Spleen (tissue), 11 donors: ENCODE measurements around the gene CHD9. TPM values are rescaled to one million over a fixed set of nuclear protein-coding genes. Genes with fewer than 3 reads are reported as not detected.
A peak's percentile ranks its signal among the peaks of the same experiment; 100 is the strongest.

Experiments used
- DNase-seq: peaks from one replicate; pipeline ENCODE4 v3.0.0-alpha.2; 2020
- H3K27ac ChIP-seq, 8 donors: fragments of 200-600 bp; sonication (generic) in 7 of 8; 1 replicate in 4 of 8; 2 replicates in 4 of 8; pipeline versions ENCODE4 v1.5.0 to v1.8.0; 2016 to 2021; ENCODE audit warnings: inconsistent platforms in 4 of 8, mild to moderate bottlenecking in 4 of 8, moderate library complexity in 1 of 8
- H3K27me3 ChIP-seq, 7 donors: fragments of 200-600 bp; sonication (generic) in 6 of 7; replicated peaks in 1 of 7; 1 replicate in 4 of 7; 2 replicates in 3 of 7; pipeline versions ENCODE4 v1.5.0 to v1.8.0; 2016 to 2021; ENCODE audit warnings: inconsistent platforms in 3 of 7, mild to moderate bottlenecking in 1 of 7
- H3K36me3 ChIP-seq, 6 donors: fragments of 200-600 bp; sonication (generic) in 5 of 6; 1 replicate in 4 of 6; 2 replicates in 2 of 6; pipeline versions ENCODE4 v1.5.0 to v1.8.0; 2016 to 2021; ENCODE audit warnings: inconsistent platforms in 2 of 6
- H3K4me1 ChIP-seq, 6 donors: fragments of 200-600 bp; sonication (generic) in 5 of 6; 1 replicate in 3 of 6; 2 replicates in 3 of 6; pipeline versions ENCODE4 v1.5.0 to v1.8.0; 2016 to 2021; ENCODE audit warnings: inconsistent platforms in 3 of 6
- H3K4me3 ChIP-seq, 8 donors: fragments of 200-600 bp; sonication (generic) in 7 of 8; 1 replicate in 4 of 8; 2 replicates in 4 of 8; pipeline versions ENCODE4 v1.5.0 to v1.8.0; 2016 to 2021; ENCODE audit warnings: inconsistent platforms in 4 of 8, mild to moderate bottlenecking in 4 of 8, moderate library complexity in 2 of 8
- H3K9me3 ChIP-seq, 8 donors: fragments of 200-600 bp; sonication (generic) in 7 of 8; 1 replicate in 4 of 8; 2 replicates in 4 of 8; pipeline versions ENCODE4 v1.5.0 to v1.8.0; 2016 to 2021; ENCODE audit warnings: inconsistent platforms in 4 of 8
- CTCF ChIP-seq, 11 experiments: fragments of 200-600 bp in 7 of 11; fragments of 450-650 bp in 4 of 11; sonication (generic) in 4 of 11; IDR thresholded peaks in 8 of 11; conservative IDR thresholded peaks in 3 of 11; 1 replicate in 7 of 11; 2 replicates in 4 of 11; pipeline versions ENCODE4 v1.4.0 to v1.8.0; 2016 to 2021; ENCODE audit warnings: antibody characterized with exemption in 11 of 11, inconsistent platforms in 4 of 11, mild to moderate bottlenecking in 1 of 11
- POLR2A ChIP-seq, 3 donors: fragments of 450-650 bp; IDR thresholded peaks; one replicate each; pipeline ENCODE4 v1.5.1; 2017; ENCODE audit warnings: antibody characterized with exemption in 3 of 3, mild to moderate bottlenecking in 1 of 3
- POLR2AphosphoS5 ChIP-seq, 3 donors: sonication (generic); formaldehyde crosslinking; IDR thresholded peaks; one replicate each; pipeline ENCODE4 v1.5.1; 2017; ENCODE audit warnings: antibody characterized with exemption in 3 of 3
- WGBS, 5 donors: extraction: QIAGEN DNeasy Blood & Tissue Kit in 3 of 5; methylation state at CpG; one replicate each; pipeline versions ENCODE4 v1.1.5 to v1.1.7; 2013 to 2018; 5-methylcytosine and 5-hydroxymethylcytosine counted together
- intact Hi-C: fragments of 100-400 bp; cut with DNase I; formaldehyde crosslinking; loops from one replicate; pipeline ENCODE4 v1.15.0; 2023; ENCODE audit warnings: low total_unique reads
- polyA plus RNA-seq, 3 donors: library from polyadenylated mRNA; stranded (reverse); fragments of 200-250 nt; gene quantifications; one replicate each; pipeline ENCODE4 v1.2.1, GENCODE V29; 2013
- total RNA-seq, 7 donors: library from RNA; depleted of rRNA in 3 of 7; stranded (reverse); fragments of >200 nt in 3 of 7; fragmentation: NEBNext Ultra II Directional in 4 of 7; extraction: Animal tissue kit (Norgen Biotek cat#: 25700) in 4 of 7; gene quantifications; one replicate each; pipeline versions ENCODE4 v1.1.0 to v1.2.1, GENCODE V29; 2016 to 2021
- donor health status: healthy with polysubstance abuse.
- donor health status: DM: no; HTN: no; CAD: no; lungs with moderate emphysema.
- donor health status: DM: no; HTN: no; CAD: no.
- donor health status: Bipolar disorder and iron deficiency.
- donor health status: healthy.
- donor health status: DM: no; HTN: no; CAD: no.
- donor health status: DM: yes; HTN: yes; CAD: no.

The CHD9 gene
- total and polyA plus RNA-seq, 10 donors, result 16.7 to 93.3 (median 76.0) TPM

- 61 to 72% (median 65%) methylated on average over 4 of the region's 4 CpGs for WGBS, 5 donors
- peaks cover 29 to 83% (median 72%) of the 10 kb centered on the region in 6 donors for H3K4me1 ChIP-seq
These were observed 164.6 kb downstream of the CHD9 start for GRCh38 chr16:53219371-53219770.

DNA sequence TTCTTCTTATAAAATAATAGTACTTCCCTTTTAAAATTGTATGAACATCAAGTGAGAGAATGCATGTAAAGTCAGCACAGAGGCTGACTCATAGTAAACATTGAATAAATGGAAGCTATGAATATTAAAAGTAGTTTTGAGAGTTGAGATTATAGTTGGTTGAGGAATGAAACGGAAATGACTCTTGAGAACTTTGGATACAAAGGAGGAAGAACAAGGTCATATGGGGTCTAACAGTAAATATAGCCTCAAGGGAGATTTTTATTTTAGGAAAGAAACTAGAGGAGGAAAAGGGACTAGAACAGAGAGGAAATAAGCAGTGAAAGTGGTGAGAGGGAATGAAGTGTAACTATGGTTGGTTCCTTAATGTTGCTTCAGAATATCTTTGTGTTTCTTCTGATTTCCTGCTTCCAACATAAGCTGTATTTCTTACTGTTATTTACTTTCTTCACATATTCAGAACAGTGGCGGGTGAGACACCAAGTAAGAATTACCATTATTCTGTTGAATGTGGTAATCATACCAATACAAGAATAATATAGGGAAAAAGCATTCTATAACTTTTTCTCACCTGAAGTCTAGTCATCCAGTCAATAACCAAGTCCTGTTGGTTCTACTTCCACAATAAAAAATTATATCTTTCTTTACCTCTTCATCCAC lies 165.1 kb downstream of the CHD9 start:
- Histone ChIP-seq H3K4me3 (no peak overlapping the region), H3K4me1 (peaks cover 29 to 83% (median 67%) of the 10 kb centered on the region in 6 donors), H3K27ac (peak overlapping the region in 7 of 8 donors; percentile 52 to 79 (median 77)), H3K9me3 (no peaks in the 10 kb centered on the region), H3K36me3 (peaks cover 0 to 30% (median 3%) of the 10 kb centered on the region in 6 donors), H3K27me3 (no peaks in the 10 kb centered on the region)
- intact Hi-C loops, result loop anchor here (10.0 kb wide), 2 partner anchors 85 to 165 kb away; partner anchors contain the start of genes CHD9 and CHD9NB
- DNase-seq, result no peak
- no peak for TF ChIP-seq POLR2AphosphoS5 (IDR thresholded peaks at IDR 0.05)
- no peak for TF ChIP-seq POLR2A (IDR thresholded peaks at IDR 0.05)
- no peak for TF ChIP-seq CTCF (IDR thresholded peaks at IDR 0.05 in 8 of 11, conservative IDR thresholded peaks at IDR 0.05 in 3 of 11)
- 21 to 38% (median 32%) methylated on average over 2 of the region's 2 CpGs for WGBS, 5 donors

More at GRCh38 chr16:53219371-53219770, 164.6 kb downstream of the CHD9 start:
- TF ChIP-seq POLR2A (IDR thresholded peaks at IDR 0.05) (no peak), POLR2AphosphoS5 (IDR thresholded peaks at IDR 0.05) (no peak), CTCF (IDR thresholded peaks at IDR 0.05 in 8 of 11, conservative IDR thresholded peaks at IDR 0.05 in 3 of 11) (no peak)
- no peak overlapping the region for H3K4me3 ChIP-seq
- H3K36me3 ChIP-seq, result peaks cover 0 to 26% (median 3%) of the 10 kb centered on the region in 6 donors
- no peaks in the 10 kb centered on the region for H3K27me3 ChIP-seq
- no peak for DNase-seq
- H3K9me3 ChIP-seq, result no peaks in the 10 kb centered on the region
- intact Hi-C loops, result loop anchor here (10.0 kb wide), 1 partner anchor 85 kb away; no protein-coding TSS in a partner anchor
- H3K27ac ChIP-seq, result peak overlapping the region in 7 of 8 donors; percentile 52 to 79 (median 77)

DNA sequence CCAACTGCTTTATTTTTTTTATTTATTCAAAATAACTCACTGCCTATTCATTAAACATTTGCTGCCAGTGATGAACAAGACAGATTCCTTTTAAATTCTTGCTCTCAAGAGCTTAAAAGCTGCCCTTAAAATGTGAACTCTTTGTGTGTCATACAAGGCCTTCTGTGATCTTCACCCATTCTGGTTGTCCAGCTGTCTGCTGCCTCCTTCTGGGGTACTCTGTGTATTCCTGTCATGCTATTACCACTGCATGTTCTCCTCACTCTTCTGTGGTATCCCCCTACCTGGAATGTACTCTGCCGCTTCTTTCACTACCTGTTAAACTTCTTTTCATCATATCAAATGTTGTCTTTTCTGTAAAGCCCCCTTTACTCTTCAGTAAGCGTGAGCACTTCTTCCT lies 165.8 kb downstream of the CHD9 start:
- Histone ChIP-seq H3K4me3 (no peak overlapping the region), H3K9me3 (no peaks in the 10 kb centered on the region), H3K36me3 (peaks cover 0 to 35% (median 3%) of the 10 kb centered on the region in 6 donors), H3K27me3 (no peaks in the 10 kb centered on the region), H3K4me1 (peaks cover 24 to 83% (median 60%) of the 10 kb centered on the region in 6 donors), H3K27ac (peak overlapping the region in 7 of 8 donors; percentile 52 to 79 (median 77))
- WGBS, 5 donors, result 59 to 71% (median 67%) methylated on average over 2 of the region's 2 CpGs
- intact Hi-C loops, result loop anchor here (10.0 kb wide), 1 partner anchor 166 kb away; the partner anchor contains the start of genes CHD9 and CHD9NB
- no peak for DNase-seq
- no peak for TF ChIP-seq POLR2AphosphoS5 (IDR thresholded peaks at IDR 0.05)
- peak in 6 of 11 experiments; percentile 18 to 40 (median 22) for TF ChIP-seq CTCF (IDR thresholded peaks at IDR 0.05 in 8 of 11, conservative IDR thresholded peaks at IDR 0.05 in 3 of 11)

- Histone ChIP-seq H3K27ac (peak overlapping the region in 2 of 8 donors; percentile 7 to 21), H3K4me3 (no peak overlapping the region), H3K36me3 (peaks cover 0 to 77% (median 41%) of the 10 kb centered on the region in 6 donors), H3K27me3 (no peaks in the 10 kb centered on the region), H3K4me1 (peaks cover 8 to 39% (median 20%) of the 10 kb centered on the region in 6 donors), H3K9me3 (no peaks in the 10 kb centered on the region)
- intact Hi-C loops, result loop anchor here (10.0 kb wide), 1 partner anchor 170 kb away; the partner anchor contains the start of genes CHD9 and CHD9NB
- DNase-seq, result no peak
- TF ChIP-seq POLR2AphosphoS5 (IDR thresholded peaks at IDR 0.05), result no peak
- TF ChIP-seq CTCF (IDR thresholded peaks at IDR 0.05 in 8 of 11, conservative IDR thresholded peaks at IDR 0.05 in 3 of 11), result no peak
- no peak for TF ChIP-seq POLR2A (IDR thresholded peaks at IDR 0.05)
- WGBS, 5 donors, result 44 to 67% (median 65%) methylated on average over 2 of the region's 2 CpGs
These were observed 170.3 kb downstream of the CHD9 start for GRCh38 chr16:53224951-53225533.
